Ovary (tissue), 3 donors: Measurements from ENCODE around the gene ZCRB1.

ENCODE experiments used
- CTCF ChIP-seq, 3 donors: fragments of 450-650 bp in 2 of 3; fragments of 200-600 bp in 1 of 3; IDR thresholded peaks; one replicate each; pipeline versions ENCODE4 v1.5.1 to v1.8.0; 2016 to 2022; ENCODE audit warnings: antibody characterized with exemption in 3 of 3, mild to moderate bottlenecking in 1 of 3
- EP300 ChIP-seq: sonication (generic); formaldehyde crosslinking; IDR thresholded peaks from one replicate; pipeline ENCODE4 v1.6.1; 2017; ENCODE audit warnings: antibody characterized with exemption
- POLR2A ChIP-seq: fragments of 450-650 bp; IDR thresholded peaks from one replicate; pipeline ENCODE4 v1.6.1; 2017; ENCODE audit warnings: antibody characterized with exemption, mild to moderate bottlenecking, moderate library complexity
- donor health status: DM: no; HTN: no; CAD: no.

- TF ChIP-seq CTCF (IDR thresholded peaks at IDR 0.05) = no peak
- TF ChIP-seq POLR2A = no peak
- no peak for TF ChIP-seq EP300
Measured at GRCh38 chr12:42364692-42365091, 38.8 kb upstream of the ZCRB1 start.
